Muscle layer of colon (tissue), 2 donors: ENCODE data around the gene KREMEN2.

Experiments
- H3K27ac ChIP-seq: one replicate; pipeline ENCODE4 v1.7.0; 2013; ENCODE audit warnings: low read depth, mild to moderate bottlenecking, low read length, moderate library complexity
- H3K27me3 ChIP-seq, 2 donors: one replicate each; pipeline ENCODE4 v1.7.0; 2013; ENCODE audit warnings: low read length in 2 of 2, mild to moderate bottlenecking in 2 of 2; ENCODE audit not compliant: insufficient read depth in 2 of 2, control insufficient read depth in 1 of 2
- H3K36me3 ChIP-seq: one replicate; pipeline ENCODE4 v1.7.0; 2013; ENCODE audit warnings: mild to moderate bottlenecking, low read length; ENCODE audit not compliant: insufficient read depth
- H3K4me1 ChIP-seq: one replicate; pipeline ENCODE4 v1.7.0; 2013; ENCODE audit warnings: mild to moderate bottlenecking, low read length; ENCODE audit not compliant: insufficient read depth
- H3K4me3 ChIP-seq, 2 donors: one replicate each; pipeline ENCODE4 v1.7.0; 2013; ENCODE audit warnings: low read length in 2 of 2, low read depth in 1 of 2, mild to moderate bottlenecking in 1 of 2, moderate library complexity in 1 of 2
- H3K9ac ChIP-seq: one replicate; pipeline ENCODE4 v1.7.0; 2013; ENCODE audit warnings: low read length
- H3K9me3 ChIP-seq: one replicate; pipeline ENCODE4 v1.7.0; 2013; ENCODE audit warnings: mild to moderate bottlenecking, low read length
- donor health status: abdominal sarcoma.
- donor health status: Adenocarcinoma of cecum.

The KREMEN2 gene

DNA sequence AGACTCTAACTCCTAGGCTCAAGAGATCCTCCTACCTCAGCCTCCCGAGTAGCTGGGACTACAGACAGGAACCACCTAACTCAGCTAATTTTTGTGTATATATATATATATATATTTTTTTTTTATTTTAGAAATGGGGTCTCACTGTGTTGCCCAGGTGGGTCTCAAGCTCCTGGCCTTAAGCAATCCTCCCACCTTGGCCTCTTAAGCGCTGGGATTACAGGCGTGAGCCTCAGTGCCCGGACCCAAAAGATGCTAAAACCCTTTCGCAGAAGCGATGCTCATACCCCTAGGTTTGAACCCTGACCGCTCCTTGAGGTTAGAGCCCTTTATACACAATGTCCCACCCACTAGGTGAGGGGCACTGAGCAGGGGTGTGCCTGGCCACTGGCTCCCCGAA, 46.4 kb downstream of the KREMEN2 start:
- Histone ChIP-seq H3K4me3 (no peak overlapping the region), H3K27ac (no peak overlapping the region), H3K4me1 (no peaks in the 10 kb centered on the region), H3K27me3 (peaks cover 17 to 78% of the 10 kb centered on the region in 2 donors), H3K9ac (no peak overlapping the region), H3K36me3 (no peaks in the 10 kb centered on the region), H3K9me3 (no peaks in the 10 kb centered on the region)

DNA sequence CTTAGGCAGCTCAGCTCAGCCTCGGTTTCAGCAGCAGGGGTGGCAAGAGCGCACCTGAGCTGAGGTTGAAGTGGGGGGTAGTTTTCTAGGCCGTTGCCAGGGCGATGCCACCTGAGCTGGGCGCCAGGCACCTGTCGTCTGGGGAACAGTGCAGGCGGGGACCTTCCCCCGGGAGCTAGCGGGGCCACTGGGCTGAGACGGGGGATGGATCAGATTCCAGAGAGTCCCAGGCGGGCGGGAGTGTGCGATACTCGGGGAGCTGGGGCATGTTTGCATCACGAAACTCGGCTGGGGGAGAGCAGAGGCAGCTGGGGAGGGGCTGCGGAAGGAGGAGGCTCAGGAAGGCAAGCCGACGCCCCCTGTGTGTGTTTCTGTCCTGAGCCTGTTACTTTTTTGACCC, 48.2 kb downstream of the KREMEN2 start:
- H3K4me3 ChIP-seq = no peak overlapping the region
- H3K9ac ChIP-seq = no peak overlapping the region
- peaks cover 17 to 65% of the 10 kb centered on the region in 2 donors for H3K27me3 ChIP-seq
- H3K9me3 ChIP-seq = no peaks in the 10 kb centered on the region
- H3K36me3 ChIP-seq = no peaks in the 10 kb centered on the region
- no peak overlapping the region for H3K27ac ChIP-seq
- no peaks in the 10 kb centered on the region for H3K4me1 ChIP-seq

DNA sequence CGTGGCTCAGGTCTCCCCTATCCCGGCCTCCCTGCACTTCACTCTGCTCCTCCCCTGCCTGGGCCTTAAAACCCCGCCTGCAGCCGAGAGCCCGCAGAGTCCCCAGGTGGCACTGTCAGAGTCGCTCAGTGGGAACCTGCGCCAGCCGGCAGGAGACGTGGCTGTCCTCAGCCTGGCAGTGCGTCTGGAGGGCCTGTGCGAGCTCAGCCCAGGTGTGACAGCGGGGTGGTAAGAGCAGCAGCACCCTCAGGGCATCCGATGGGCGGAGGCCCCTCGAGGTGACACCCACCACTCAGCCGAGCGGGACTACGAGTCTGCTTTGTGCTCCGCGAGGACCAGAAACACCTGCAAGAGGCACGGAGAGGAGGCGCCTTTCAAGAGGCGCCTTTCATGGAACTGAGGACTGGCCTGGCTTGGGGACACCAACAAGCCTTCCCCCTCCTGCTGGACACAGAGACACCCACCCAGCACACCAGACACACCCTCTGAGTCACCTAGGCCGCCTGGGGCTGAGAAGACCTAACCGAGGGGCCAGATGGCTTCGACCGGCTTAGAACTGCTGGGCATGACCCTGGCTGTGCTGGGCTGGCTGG, 48.8 kb downstream of the KREMEN2 start, which contains the start of gene CLDN9:
CLDN9 (plus strand) TSS at position 96 of the 593 bp plus-strand sequence; CDS start at position 536, 440 bp downstream.
- Histone ChIP-seq H3K27ac (no peak within 1 kb of the TSS), H3K4me3 (no peak within 1 kb of the TSS), H3K4me1 (no peaks in the 10 kb centered on the region), H3K27me3 (peaks cover 13 to 65% of the 10 kb centered on the region in 2 donors), H3K36me3 (no peaks in the 10 kb centered on the region), H3K9ac (no peak within 1 kb of the TSS), H3K9me3 (no peaks in the 10 kb centered on the region)

GRCh38 chr16:3013491-3013951, 49.4 kb downstream of the KREMEN2 start:
- peaks cover 14 to 65% of the 10 kb centered on the region in 2 donors for H3K27me3 ChIP-seq

DNA sequence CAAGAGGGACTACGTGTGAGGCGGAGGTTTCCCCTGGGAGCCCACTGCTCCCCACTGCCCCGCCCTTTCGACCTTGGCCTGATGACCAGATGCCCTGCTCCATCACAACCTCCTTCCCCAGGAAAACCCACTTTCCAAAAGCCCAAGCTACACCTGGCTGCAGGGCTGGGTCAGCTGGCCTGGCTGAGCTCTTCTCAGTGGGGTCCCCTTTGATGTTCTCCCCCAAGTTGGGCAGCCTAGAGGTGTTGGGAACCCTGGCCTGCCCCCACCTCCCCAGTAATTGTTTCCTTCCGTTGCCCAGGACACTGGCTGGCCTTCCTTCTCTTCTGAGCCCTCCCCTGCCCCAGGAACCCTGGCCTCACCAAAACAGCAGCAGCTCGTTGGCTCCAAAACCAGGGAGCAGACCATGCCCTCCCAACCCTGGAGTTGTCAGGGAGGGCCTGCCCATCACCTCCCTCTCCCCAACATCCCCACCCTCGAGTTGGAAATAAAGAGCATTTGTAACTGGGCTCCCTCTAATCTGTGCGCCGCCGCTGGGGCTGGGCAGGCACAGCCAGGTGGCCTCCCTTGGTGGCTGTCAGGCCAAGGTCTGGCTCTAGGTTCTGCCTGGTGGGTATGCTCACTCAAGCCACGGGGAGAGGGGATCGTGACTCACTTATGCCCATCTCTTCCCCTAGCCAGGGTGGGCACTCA, 50.1 kb downstream of the KREMEN2 start:
- H3K27ac ChIP-seq = no peak overlapping the region
- H3K36me3 ChIP-seq = no peaks in the 10 kb centered on the region
- H3K27me3 ChIP-seq = peaks cover 12 to 64% of the 10 kb centered on the region in 2 donors
- H3K4me3 ChIP-seq = no peak overlapping the region
- no peaks in the 10 kb centered on the region for H3K9me3 ChIP-seq
- H3K9ac ChIP-seq = no peak overlapping the region
- no peaks in the 10 kb centered on the region for H3K4me1 ChIP-seq

More at GRCh38 chr16:3013491-3013951, 49.4 kb downstream of the KREMEN2 start:
- Histone ChIP-seq H3K4me3 (no peak overlapping the region), H3K36me3 (no peaks in the 10 kb centered on the region), H3K9me3 (no peaks in the 10 kb centered on the region), H3K4me1 (no peaks in the 10 kb centered on the region), H3K27ac (no peak overlapping the region), H3K9ac (no peak overlapping the region)

GRCh38 chr16:3014971-3015370, 50.9 kb downstream of the KREMEN2 start:
- H3K4me1 ChIP-seq = no peaks in the 10 kb centered on the region
- H3K36me3 ChIP-seq = no peaks in the 10 kb centered on the region
- no peak overlapping the region for H3K9ac ChIP-seq
- H3K27me3 ChIP-seq = peaks cover 12 to 57% of the 10 kb centered on the region in 2 donors
- no peak overlapping the region for H3K4me3 ChIP-seq
- no peaks in the 10 kb centered on the region for H3K9me3 ChIP-seq
- no peak overlapping the region for H3K27ac ChIP-seq

- Histone ChIP-seq H3K36me3 (no peaks in the 10 kb centered on the region), H3K9me3 (no peaks in the 10 kb centered on the region), H3K27ac (no peak overlapping the region), H3K27me3 (peaks cover 12 to 54% of the 10 kb centered on the region in 2 donors), H3K9ac (no peak overlapping the region), H3K4me1 (no peaks in the 10 kb centered on the region), H3K4me3 (no peak overlapping the region)
Measured at GRCh38 chr16:3015865-3016521, 51.9 kb downstream of the KREMEN2 start.

GRCh38 chr16:3017344-3017743, 53.3 kb downstream of the KREMEN2 start:
- Histone ChIP-seq H3K36me3 (no peaks in the 10 kb centered on the region), H3K27ac (no peak overlapping the region), H3K4me1 (peaks cover 10% of the 10 kb centered on the region), H3K9me3 (no peaks in the 10 kb centered on the region), H3K9ac (no peak overlapping the region), H3K27me3 (peaks cover 7 to 42% of the 10 kb centered on the region in 2 donors), H3K4me3 (no peak overlapping the region)
